ENCODE results near the gene NACC2.

Gene NACC2

GRCh38 chr9:136078498-136079011, 16.5 kb downstream of the NACC2 start:
- H3K9me3 ChIP-seq (ENCODE audit: insufficient read depth, low read depth, low read length) = peaks cover 2% of the 10 kb centered on the region
- WGBS (ENCODE audit: extremely low coverage, insufficient coverage, insufficient read length) = no CpG with 5 or more reads among the region's 27 CpGs

GRCh38 chr9:136078024-136078423, 17.1 kb downstream of the NACC2 start:
- H3K4ac ChIP-seq (ENCODE audit: low read depth, low read length) = no peak overlapping the region
- no peaks in the 10 kb centered on the region for H3K79me1 ChIP-seq (ENCODE audit: low read length)
- H3K27ac ChIP-seq (ENCODE audit: low read depth, low read length) = no peak overlapping the region
- H3K79me2 ChIP-seq (ENCODE audit: control insufficient read depth, insufficient read depth, low read length, poor library complexity) = no peaks in the 10 kb centered on the region
- no CpG with 5 or more reads among the region's 12 CpGs for WGBS (ENCODE audit: extremely low coverage, insufficient coverage, insufficient read length)
- H3K14ac ChIP-seq (ENCODE audit: low read length) = no peak overlapping the region
- no peak overlapping the region for H3K4me2 ChIP-seq (ENCODE audit: low read length)
- peaks cover 4 to 7% of the 10 kb centered on the region in 2 experiments for H3K36me3 ChIP-seq (ENCODE audit: control insufficient read depth in 1 of 2, insufficient read depth in 2 of 2, low read length in 2 of 2)
- H3K9ac ChIP-seq (ENCODE audit: low read length) = no peak overlapping the region
- H2AK5ac ChIP-seq (ENCODE audit: low read length) = no peak overlapping the region
- no peak overlapping the region for H2AFZ ChIP-seq (ENCODE audit: insufficient read depth, low read length, poor library complexity)
- H2BK12ac ChIP-seq (ENCODE audit: low read length) = no peak overlapping the region
- no peak overlapping the region for H2BK5ac ChIP-seq (ENCODE audit: low read depth, low read length, poor library complexity)
- no peak overlapping the region for H3K18ac ChIP-seq (ENCODE audit: low read length)
- H4K91ac ChIP-seq (ENCODE audit: low read depth, low read length) = no peak overlapping the region
- H3K9me3 ChIP-seq (ENCODE audit: insufficient read depth, low read depth, low read length) = peaks cover 2% of the 10 kb centered on the region
- no peak for DNase-seq
- no peaks in the 10 kb centered on the region for H3K27me3 ChIP-seq (ENCODE audit: insufficient read depth, low read length)
- no peak overlapping the region for H3K23ac ChIP-seq (ENCODE audit: low read length)
- H3K4me3 ChIP-seq (ENCODE audit: low read depth, low read length) = no peak overlapping the region
- H4K8ac ChIP-seq (ENCODE audit: low read depth, low read length) = no peak overlapping the region
- no peaks in the 10 kb centered on the region for H3K4me1 ChIP-seq (ENCODE audit: control insufficient read depth in 1 of 2, insufficient read depth in 2 of 2, low read length in 2 of 2)
- no peak overlapping the region for H2BK120ac ChIP-seq (ENCODE audit: insufficient read depth, low read length, poor library complexity)
- no peak overlapping the region for H4K12ac ChIP-seq (ENCODE audit: low read depth, low read length)

More at GRCh38 chr9:136078498-136079011, 16.5 kb downstream of the NACC2 start:
- Histone ChIP-seq H3K9ac (ENCODE audit: low read length) (no peak overlapping the region), H2BK5ac (ENCODE audit: low read depth, low read length, poor library complexity) (no peak overlapping the region), H2BK120ac (ENCODE audit: insufficient read depth, low read length, poor library complexity) (no peak overlapping the region), H4K91ac (ENCODE audit: low read depth, low read length) (no peak overlapping the region), H3K36me3 (ENCODE audit: control insufficient read depth in 1 of 2, insufficient read depth in 2 of 2, low read length in 2 of 2) (peaks cover 5 to 7% of the 10 kb centered on the region in 2 experiments), H3K4me2 (ENCODE audit: low read length) (no peak overlapping the region), H3K4ac (ENCODE audit: low read depth, low read length) (no peak overlapping the region), H3K4me3 (ENCODE audit: low read depth, low read length) (no peak overlapping the region), H3K27ac (ENCODE audit: low read depth, low read length) (no peak overlapping the region), H4K12ac (ENCODE audit: low read depth, low read length) (no peak overlapping the region), H3K27me3 (ENCODE audit: insufficient read depth, low read length) (no peaks in the 10 kb centered on the region), H2AFZ (ENCODE audit: insufficient read depth, low read length, poor library complexity) (no peak overlapping the region), H3K14ac (ENCODE audit: low read length) (no peak overlapping the region), H2AK5ac (ENCODE audit: low read length) (no peak overlapping the region), H3K23ac (ENCODE audit: low read length) (no peak overlapping the region), H2BK12ac (ENCODE audit: low read length) (no peak overlapping the region), H3K79me1 (ENCODE audit: low read length) (no peaks in the 10 kb centered on the region), H3K18ac (ENCODE audit: low read length) (no peak overlapping the region), H3K4me1 (ENCODE audit: control insufficient read depth in 1 of 2, insufficient read depth in 2 of 2, low read length in 2 of 2) (no peaks in the 10 kb centered on the region), H4K8ac (ENCODE audit: low read depth, low read length) (no peak overlapping the region), H3K79me2 (ENCODE audit: control insufficient read depth, insufficient read depth, low read length, poor library complexity) (no peaks in the 10 kb centered on the region)
- DNase-seq = no peak

GRCh38 chr9:136077491-136077890, 17.6 kb downstream of the NACC2 start:
- H3K9me3 ChIP-seq (ENCODE audit: insufficient read depth, low read depth, low read length) = peaks cover 2% of the 10 kb centered on the region
- no peaks in the 10 kb centered on the region for H3K79me2 ChIP-seq (ENCODE audit: control insufficient read depth, insufficient read depth, low read length, poor library complexity)
- H2BK12ac ChIP-seq (ENCODE audit: low read length) = no peak overlapping the region
- no peak overlapping the region for H4K12ac ChIP-seq (ENCODE audit: low read depth, low read length)
- H3K9ac ChIP-seq (ENCODE audit: low read length) = no peak overlapping the region
- H4K91ac ChIP-seq (ENCODE audit: low read depth, low read length) = no peak overlapping the region
- no peak overlapping the region for H3K4me2 ChIP-seq (ENCODE audit: low read length)
- no peak overlapping the region for H3K14ac ChIP-seq (ENCODE audit: low read length)
- no peaks in the 10 kb centered on the region for H3K27me3 ChIP-seq (ENCODE audit: insufficient read depth, low read length)
- WGBS (ENCODE audit: extremely low coverage, insufficient coverage, insufficient read length) = no CpG with 5 or more reads among the region's 8 CpGs
- H3K18ac ChIP-seq (ENCODE audit: low read length) = no peak overlapping the region
- H4K8ac ChIP-seq (ENCODE audit: low read depth, low read length) = no peak overlapping the region
- no peaks in the 10 kb centered on the region for H3K79me1 ChIP-seq (ENCODE audit: low read length)
- no peak overlapping the region for H3K4me3 ChIP-seq (ENCODE audit: low read depth, low read length)
- no peak overlapping the region for H2BK5ac ChIP-seq (ENCODE audit: low read depth, low read length, poor library complexity)
- no peak overlapping the region for H2BK120ac ChIP-seq (ENCODE audit: insufficient read depth, low read length, poor library complexity)
- H2AFZ ChIP-seq (ENCODE audit: insufficient read depth, low read length, poor library complexity) = no peak overlapping the region
- H3K4ac ChIP-seq (ENCODE audit: low read depth, low read length) = no peak overlapping the region
- H3K36me3 ChIP-seq (ENCODE audit: control insufficient read depth in 1 of 2, insufficient read depth in 2 of 2, low read length in 2 of 2) = peaks cover 4 to 7% of the 10 kb centered on the region in 2 experiments
- no peaks in the 10 kb centered on the region for H3K4me1 ChIP-seq (ENCODE audit: control insufficient read depth in 1 of 2, insufficient read depth in 2 of 2, low read length in 2 of 2)
- DNase-seq = peak; percentile 29 to 80
- H3K23ac ChIP-seq (ENCODE audit: low read length) = no peak overlapping the region
- no peak overlapping the region for H2AK5ac ChIP-seq (ENCODE audit: low read length)
- H3K27ac ChIP-seq (ENCODE audit: low read depth, low read length) = no peak overlapping the region

- WGBS (ENCODE audit: extremely low coverage, insufficient coverage, insufficient read length) = no CpG with 5 or more reads among the region's 26 CpGs
Measured at GRCh38 chr9:136075881-136076678, 19.0 kb downstream of the NACC2 start.

More at GRCh38 chr9:136075881-136076678, 19.0 kb downstream of the NACC2 start:
- no peak overlapping the region for H3K27ac ChIP-seq (ENCODE audit: low read depth, low read length)
- no peaks in the 10 kb centered on the region for H3K4me1 ChIP-seq (ENCODE audit: control insufficient read depth in 1 of 2, insufficient read depth in 2 of 2, low read length in 2 of 2)
- H4K12ac ChIP-seq (ENCODE audit: low read depth, low read length) = no peak overlapping the region
- no peak overlapping the region for H2BK5ac ChIP-seq (ENCODE audit: low read depth, low read length, poor library complexity)
- H3K4me2 ChIP-seq (ENCODE audit: low read length) = no peak overlapping the region
- H3K4ac ChIP-seq (ENCODE audit: low read depth, low read length) = no peak overlapping the region
- no peaks in the 10 kb centered on the region for H3K79me1 ChIP-seq (ENCODE audit: low read length)
- no peak overlapping the region for H2AFZ ChIP-seq (ENCODE audit: insufficient read depth, low read length, poor library complexity)
- H2BK12ac ChIP-seq (ENCODE audit: low read length) = no peak overlapping the region
- H3K18ac ChIP-seq (ENCODE audit: low read length) = no peak overlapping the region
- no peak overlapping the region for H4K8ac ChIP-seq (ENCODE audit: low read depth, low read length)
- H4K91ac ChIP-seq (ENCODE audit: low read depth, low read length) = no peak overlapping the region
- H3K23ac ChIP-seq (ENCODE audit: low read length) = no peak overlapping the region
- peaks cover 4 to 7% of the 10 kb centered on the region in 2 experiments for H3K36me3 ChIP-seq (ENCODE audit: control insufficient read depth in 1 of 2, insufficient read depth in 2 of 2, low read length in 2 of 2)
- no peaks in the 10 kb centered on the region for H3K79me2 ChIP-seq (ENCODE audit: control insufficient read depth, insufficient read depth, low read length, poor library complexity)
- no peak overlapping the region for H3K4me3 ChIP-seq (ENCODE audit: low read depth, low read length)
- H2AK5ac ChIP-seq (ENCODE audit: low read length) = no peak overlapping the region
- peak in 1 of 2 donors; percentile 56 for DNase-seq
- H2BK120ac ChIP-seq (ENCODE audit: insufficient read depth, low read length, poor library complexity) = no peak overlapping the region
- no peaks in the 10 kb centered on the region for H3K27me3 ChIP-seq (ENCODE audit: insufficient read depth, low read length)
- H3K14ac ChIP-seq (ENCODE audit: low read length) = no peak overlapping the region
- H3K9me3 ChIP-seq (ENCODE audit: insufficient read depth, low read depth, low read length) = peaks cover 2% of the 10 kb centered on the region
- H3K9ac ChIP-seq (ENCODE audit: low read length) = no peak overlapping the region

Measured in trophoblast cell (in vitro differentiated cells and primary cell).